ENCODE results near the gene POLE4.

GRCh38 chr2:75018162-75018561 lies 59.7 kb downstream of the POLE4 start:
- TF ChIP-seq CTCF (IDR thresholded peaks at IDR 0.05) (no peak), POLR2AphosphoS5 (IDR thresholded peaks at IDR 0.05) (no peak)

All from transverse colon (tissue), 4 donors.